ENCODE results near the gene SLC16A4.

DNA sequence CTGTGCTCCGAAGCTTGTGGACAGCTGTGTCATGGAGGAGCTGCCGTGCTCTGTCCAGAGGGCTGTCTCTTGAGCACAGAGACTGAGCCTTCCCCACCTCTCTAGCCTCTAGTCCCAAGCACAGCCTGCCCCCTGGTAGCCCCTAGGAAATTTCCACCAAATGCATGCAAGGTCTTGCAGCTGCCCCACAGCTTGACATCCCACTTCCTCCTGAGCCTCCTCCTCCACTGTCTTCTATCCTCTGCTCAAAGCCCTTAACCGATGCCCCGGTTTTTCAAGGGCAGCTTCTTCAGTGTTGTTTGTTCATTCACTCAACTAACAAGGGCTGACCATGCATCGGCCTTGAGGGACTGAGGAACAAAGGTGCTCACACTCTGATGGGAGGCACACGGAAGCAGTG, 39.5 kb upstream of the SLC16A4 start:
- no peak for TF ChIP-seq POLR2A (IDR thresholded peaks at IDR 0.05)
- TF ChIP-seq, protein P1, sequence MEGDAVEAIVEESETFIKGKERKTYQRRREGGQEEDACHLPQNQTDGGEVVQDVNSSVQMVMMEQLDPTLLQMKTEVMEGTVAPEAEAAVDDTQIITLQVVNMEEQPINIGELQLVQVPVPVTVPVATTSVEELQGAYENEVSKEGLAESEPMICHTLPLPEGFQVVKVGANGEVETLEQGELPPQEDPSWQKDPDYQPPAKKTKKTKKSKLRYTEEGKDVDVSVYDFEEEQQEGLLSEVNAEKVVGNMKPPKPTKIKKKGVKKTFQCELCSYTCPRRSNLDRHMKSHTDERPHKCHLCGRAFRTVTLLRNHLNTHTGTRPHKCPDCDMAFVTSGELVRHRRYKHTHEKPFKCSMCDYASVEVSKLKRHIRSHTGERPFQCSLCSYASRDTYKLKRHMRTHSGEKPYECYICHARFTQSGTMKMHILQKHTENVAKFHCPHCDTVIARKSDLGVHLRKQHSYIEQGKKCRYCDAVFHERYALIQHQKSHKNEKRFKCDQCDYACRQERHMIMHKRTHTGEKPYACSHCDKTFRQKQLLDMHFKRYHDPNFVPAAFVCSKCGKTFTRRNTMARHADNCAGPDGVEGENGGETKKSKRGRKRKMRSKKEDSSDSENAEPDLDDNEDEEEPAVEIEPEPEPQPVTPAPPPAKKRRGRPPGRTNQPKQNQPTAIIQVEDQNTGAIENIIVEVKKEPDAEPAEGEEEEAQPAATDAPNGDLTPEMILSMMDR (IDR thresholded peaks at IDR 0.05) = no peak

Data from lower leg skin (tissue), 3 donors.